Hematopoietic multipotent progenitor cell (in vitro differentiated cells): ENCODE results near the gene KRT27. TPM values are rescaled to one million over a fixed set of nuclear protein-coding genes. Genes with fewer than 3 reads are reported as not detected.
"Not testable (repeated sequence)": the region's sequence is repeated elsewhere in the genome, so short reads cannot be mapped to it uniquely, and the experiment has no call there.

ENCODE experiments used
- DNase-seq, 3 donors: peaks; one replicate each; pipeline ENCODE4 v3.0.0-alpha.2; 2011 to 2015; ENCODE audit warnings: low read depth in 2 of 3, low spot score in 2 of 3
- total RNA-seq: library from RNA; depleted of rRNA; stranded (reverse); fragments of >200 nt; gene quantifications from one replicate; pipeline ENCODE4 v1.2.3, GENCODE V29; 2012

Gene KRT27, protein sequence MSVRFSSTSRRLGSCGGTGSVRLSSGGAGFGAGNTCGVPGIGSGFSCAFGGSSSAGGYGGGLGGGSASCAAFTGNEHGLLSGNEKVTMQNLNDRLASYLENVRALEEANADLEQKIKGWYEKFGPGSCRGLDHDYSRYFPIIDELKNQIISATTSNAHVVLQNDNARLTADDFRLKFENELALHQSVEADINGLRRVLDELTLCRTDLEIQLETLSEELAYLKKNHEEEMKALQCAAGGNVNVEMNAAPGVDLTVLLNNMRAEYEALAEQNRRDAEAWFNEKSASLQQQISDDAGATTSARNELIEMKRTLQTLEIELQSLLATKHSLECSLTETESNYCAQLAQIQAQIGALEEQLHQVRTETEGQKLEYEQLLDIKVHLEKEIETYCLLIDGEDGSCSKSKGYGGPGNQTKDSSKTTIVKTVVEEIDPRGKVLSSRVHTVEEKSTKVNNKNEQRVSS
- total RNA-seq = not detected

DNA sequence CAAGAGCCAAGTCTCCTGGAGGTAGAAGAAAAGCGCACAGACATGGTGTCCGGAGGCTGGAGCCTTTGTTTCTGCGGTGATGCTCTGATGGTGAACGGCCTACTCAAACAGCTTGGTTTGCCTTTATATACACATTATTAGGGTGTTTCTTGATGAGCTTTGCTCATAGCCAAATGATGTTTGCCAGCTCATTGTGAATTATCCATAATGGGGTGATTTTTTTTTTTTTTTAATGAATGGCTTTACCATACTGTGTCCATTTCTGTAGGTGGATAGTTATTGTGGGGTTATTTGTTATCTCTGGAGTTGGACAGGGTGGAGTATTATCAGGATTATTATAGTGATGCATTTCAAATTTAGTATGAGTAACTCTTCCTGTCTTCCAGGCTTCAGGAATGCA, at the start of gene KRT27:
Gene KRT27, minus strand, starts transcription at position 101 of the 400 bp plus-strand sequence. Its CDS starts 57 bp downstream, at position 44.
- DNase-seq = no peak

DNA sequence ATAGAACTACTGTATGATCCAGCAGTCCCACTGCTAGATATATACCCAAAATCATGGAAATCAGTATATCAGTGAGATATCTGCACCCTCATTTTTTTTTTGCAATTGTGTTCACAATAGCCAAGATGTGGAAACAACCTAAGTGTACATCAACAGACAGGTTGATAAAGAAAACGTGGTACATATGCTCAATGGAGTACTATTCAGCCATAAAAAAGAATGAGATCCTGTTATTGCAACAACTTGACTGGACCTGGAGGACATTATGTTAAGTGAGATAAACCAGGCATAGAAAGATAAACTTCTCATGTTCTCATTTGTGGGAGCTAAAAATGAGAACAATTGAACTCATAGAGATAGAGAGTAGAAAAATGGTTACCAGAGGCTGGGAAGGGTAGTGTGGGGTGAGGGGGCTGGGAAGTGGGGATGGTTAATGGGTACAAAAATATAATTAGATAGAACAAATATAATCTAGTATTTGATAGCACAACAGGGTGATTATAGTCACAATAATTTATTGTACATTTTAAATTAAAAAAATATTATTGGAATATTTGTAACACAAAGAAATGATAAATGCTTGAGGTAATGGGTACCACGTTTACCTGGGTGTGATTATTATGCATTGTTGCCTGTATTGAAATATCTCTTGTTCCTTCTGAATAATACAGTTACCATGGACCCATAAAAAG, 47.9 kb upstream of the KRT27 start:
- DNase-seq = no peak

DNA sequence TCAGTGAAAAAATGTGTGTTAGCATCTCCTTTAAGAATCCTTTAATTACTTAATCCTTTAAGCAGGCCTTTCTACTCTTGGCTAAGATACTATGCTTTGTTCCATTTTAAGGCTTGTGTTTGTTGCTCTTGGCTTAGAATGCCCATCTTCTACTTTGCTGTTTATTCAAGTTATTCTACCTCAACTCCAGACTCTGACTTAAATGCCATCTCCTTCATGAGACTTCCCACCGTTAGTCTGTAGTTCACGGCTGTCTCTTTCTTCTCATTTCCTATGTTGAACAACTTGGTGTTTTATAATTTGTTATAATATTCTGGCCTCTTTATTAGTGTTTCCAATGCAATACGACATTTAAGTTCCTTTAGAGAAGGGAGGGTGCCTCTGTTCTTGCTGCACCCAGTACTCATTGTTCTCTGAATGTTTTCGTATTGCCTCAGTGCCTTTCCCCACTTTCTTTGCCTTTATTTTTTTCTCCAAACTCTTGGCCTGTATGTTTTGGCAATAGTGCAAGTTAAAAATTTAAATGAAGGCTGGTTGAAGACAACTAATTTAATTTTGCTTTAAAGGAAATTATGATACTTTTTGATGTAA, 46.2 kb upstream of the KRT27 start:
- no peak for DNase-seq

DNA sequence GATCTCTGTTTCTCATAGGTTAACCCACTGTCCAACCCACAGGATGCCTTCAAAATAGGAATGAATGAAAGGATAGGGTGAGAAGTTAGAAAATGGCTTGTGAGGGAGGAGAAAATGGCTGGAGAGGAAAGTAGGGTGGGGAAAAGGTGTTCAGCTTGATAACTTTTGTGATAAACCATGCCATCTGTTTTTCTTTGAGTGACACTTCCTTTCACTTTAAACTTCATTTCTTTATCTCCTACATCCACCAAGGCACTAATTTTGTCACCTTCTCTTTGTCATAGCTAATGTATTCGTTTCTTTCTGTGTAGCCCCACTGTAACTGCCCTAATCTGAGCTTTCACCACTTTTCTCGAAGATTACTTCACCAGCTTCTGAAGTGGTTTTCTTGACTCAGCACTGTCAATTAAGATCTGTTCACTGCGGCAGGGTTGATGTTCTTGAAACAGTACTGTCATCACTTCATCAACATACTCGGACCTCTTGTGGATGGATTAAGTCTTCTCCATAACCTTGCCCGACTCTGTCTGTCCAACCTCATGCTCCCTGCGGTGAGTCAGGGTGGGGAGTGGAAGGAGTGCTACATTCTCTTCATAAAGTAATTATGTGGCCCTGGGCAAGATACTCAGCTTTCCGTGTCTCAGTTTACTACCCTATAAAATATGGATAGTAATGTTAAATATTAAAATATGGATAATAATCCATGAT, 45.5 kb upstream of the KRT27 start:
- DNase-seq = peak in 1 of 3 donors; percentile 3

DNA sequence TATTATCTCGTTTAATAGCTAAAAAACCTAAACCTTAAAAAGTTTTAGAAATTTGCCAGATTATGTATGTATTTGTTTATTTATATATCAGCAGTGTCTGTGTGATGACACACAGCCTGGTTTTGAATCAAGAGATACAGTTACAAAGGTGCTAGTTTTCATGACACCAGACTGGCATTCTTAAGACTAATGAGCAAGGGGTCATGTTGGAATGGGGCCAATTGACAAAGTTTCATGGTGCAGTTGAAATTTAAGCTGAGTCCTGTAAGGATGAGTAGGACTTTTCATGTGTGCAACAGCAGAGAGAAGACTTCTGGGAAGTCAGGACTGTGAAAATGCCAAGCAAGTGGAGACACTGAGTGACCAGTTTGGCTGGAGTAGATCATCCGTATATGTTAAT, 43.2 kb upstream of the KRT27 start:
- no peak for DNase-seq

DNA sequence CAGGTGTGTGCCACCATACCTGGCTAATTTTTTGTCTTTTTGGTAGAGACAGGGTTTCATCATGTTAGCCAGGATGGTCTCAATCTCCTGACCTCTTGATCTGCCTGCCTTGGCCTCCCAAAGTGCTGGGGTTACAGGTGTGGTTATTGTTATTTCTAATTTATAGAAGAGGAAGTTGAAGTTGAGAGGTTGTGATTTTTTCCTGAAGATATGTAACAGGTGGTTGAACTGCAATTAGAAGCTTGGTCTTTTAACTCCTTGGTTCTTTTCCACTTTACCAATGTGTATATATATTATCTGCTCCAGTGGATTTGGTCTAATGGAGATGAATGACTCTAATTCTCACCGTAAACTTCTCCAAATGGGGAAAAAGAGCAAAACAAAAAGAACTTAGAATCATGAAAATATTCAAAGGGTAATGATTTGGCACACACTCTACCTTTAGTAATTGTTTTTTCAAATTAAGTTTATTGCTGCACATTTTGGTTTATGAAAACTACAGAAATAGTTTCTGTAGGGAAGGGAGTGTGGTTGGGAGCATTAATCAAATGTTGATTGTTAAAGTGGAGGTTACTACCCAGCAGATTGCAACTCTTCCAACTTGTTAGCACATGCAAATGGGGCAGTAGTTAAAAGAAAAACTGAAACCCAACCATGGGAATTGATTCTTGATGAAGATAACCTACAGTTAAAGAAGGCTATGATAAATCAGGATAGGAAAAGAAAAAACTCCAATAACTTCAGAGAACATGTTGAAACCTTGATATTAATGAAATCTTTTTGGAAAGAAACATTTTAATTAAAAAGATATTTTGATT, 41.9 kb upstream of the KRT27 start:
- DNase-seq = no peak

DNA sequence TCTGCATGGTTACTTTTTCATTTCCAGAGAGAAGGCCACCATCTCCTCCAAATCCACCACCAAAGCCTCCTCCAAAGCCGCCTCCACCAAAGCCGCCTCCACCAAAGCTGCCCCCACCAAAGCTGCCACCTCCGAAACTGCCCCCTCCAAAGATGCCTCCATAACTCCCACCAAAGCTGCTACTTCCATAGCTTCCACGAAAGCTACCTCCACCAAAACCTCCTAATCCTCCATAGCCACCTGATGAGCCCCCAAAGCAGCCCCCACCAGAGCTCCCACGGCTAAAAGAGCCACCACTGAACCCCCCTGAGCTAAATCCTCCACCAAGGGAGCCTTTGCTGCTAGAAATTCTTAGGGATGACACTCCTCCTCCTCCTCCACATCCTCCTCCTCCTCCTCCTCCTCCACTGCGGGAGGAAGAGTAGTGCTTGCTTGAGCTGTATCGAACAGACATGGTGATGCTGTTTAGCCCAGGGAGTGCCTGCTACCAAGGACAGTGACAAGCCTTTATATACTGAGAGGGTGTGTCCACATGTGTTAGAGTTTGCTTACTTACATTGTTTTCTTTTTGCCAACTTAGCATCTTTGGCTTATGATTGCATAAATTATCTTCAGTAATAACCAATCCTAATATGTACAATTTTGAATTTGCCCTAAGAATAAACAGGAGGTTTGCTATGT, 39.9 kb upstream of the KRT27 start, which contains the start of gene KRT10:
Gene KRT10, minus strand, starts transcription at position 483 of the 681 bp plus-strand sequence. Its CDS starts 29 bp downstream, at position 454.
- DNase-seq = no peak

DNA sequence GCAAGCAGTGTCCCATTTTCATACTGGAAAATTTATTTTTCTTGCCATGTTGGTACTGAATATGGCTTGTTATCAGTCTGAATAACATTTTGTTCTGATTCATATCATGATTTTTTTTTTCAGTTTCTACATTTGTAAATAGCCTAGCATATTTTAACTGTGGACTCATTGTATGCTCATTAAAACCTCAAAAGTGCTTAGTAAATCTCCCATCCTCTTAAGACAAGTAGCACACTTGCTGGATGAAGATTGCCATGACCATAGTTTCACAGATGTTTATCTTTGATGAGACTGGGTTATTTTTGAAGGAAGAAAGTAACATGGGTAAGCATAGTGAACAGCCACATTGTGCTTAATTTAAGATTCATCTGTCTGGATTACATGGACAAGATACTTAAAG, 39.2 kb upstream of the KRT27 start:
- no peak for DNase-seq

DNA sequence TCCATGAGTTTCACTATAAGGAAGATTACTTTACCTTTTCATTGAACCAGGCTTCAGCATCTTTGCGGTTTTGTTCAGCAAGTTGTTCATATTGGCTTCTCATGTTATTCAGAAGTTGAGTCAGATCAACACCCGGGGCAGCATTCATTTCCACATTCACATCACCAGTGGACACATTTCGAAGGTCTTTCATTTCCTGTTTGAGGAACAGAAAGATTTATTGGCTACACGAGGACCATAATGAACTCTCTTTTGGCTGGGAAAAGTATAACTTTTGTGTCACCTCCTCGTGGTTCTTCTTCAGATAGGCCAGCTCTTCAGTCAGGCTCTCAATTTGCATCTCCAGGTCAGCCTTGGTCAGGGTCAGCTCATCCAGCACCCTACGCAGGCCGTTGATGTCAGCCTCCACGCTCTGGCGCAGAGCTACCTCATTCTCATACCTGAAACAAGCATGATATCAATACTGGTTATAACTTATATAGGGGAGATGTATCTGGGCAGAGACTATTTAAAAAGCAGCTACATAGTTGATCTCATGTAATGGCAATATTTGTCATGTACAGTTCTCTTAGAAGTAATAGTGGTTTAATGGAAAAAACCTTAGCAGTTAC, 38.0 kb upstream of the KRT27 start:
- DNase-seq = no peak

DNA sequence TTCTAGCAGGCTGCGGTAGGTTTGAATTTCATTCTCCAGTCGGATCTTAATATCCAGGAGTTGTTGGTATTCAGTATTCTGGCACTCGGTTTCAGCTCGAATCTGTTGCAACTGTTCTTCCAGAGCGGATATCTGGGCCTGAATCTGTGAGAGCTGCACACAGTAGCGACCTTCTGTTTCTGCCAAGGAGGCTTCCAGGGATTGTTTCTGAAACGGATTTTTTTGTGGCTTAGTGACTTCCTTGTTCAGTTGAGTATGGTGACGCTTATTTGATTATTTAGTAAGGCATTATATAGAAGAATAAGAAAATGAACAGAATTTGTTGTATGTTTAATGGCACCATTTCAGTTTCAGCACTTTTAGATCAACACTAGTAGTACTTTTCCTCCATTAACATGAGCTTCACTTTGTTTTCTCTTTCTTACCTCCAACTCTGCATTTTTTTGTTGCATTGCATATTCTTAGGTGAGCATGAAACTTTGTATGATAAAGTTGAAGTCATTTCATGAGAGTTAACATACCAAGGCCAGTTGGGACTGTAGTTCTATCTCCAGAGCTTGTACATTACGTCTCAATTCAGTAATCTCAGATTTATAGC, 37.3 kb upstream of the KRT27 start:
- no peak for DNase-seq

DNA sequence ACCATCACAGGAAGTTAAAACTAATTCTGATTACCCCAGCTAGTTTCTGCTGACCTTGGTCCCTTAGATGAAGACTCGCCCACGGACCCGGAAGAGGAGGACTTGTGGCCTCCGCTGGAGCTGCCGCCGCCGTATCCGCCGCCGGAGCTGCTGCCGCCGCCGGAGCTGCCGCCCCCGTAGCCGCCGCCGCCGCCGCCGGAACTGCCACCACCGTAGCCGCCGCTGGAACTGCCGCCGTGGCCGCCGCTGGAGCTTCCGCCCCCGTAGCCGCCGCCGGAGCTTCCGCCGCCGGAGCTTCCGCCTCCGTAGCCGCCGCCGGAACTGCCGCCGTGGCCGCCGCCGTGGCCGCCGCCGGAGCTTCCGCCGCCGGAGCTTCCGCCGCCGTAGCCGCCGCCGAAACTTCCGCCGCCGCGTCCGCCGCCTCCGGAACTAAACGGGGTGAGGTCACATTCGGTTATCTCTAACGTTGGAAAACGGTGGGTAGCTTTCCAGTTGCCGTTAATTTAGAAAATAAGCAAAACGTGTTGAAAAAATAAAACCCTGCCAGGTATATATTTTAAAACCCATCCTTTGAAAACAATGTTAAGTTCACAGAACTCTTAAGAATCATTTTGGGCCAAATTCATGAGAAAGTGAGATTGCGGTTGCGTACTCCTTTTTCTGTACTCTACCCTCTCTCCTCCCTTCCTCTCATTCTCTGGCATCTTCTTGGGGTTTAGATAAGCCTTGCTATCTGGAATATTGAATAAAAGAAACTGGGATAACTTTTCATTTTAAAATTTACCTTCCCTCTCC, 36.6 kb upstream of the KRT27 start:
- DNase-seq = peak; percentile 61 to 87 (median 86)

DNA sequence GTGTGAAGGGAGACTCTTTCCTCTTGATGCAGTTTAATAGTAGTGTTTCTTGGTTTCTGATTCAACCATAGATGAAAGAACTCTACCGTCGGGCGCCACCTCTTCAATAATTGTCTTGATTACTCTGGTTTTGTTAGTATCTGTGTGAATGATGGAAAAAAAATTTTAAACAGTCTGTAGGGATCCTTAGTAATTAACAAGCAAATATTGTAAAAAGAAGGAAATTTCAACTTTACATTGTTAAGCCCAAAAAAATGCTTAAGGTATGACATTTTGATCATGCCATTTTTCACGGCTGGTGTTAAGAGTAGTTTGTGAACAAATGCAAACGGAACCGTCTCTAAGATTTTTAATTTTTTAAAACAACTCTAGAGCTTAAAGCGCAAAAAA, 36.0 kb upstream of the KRT27 start:
- DNase-seq = no peak

DNA sequence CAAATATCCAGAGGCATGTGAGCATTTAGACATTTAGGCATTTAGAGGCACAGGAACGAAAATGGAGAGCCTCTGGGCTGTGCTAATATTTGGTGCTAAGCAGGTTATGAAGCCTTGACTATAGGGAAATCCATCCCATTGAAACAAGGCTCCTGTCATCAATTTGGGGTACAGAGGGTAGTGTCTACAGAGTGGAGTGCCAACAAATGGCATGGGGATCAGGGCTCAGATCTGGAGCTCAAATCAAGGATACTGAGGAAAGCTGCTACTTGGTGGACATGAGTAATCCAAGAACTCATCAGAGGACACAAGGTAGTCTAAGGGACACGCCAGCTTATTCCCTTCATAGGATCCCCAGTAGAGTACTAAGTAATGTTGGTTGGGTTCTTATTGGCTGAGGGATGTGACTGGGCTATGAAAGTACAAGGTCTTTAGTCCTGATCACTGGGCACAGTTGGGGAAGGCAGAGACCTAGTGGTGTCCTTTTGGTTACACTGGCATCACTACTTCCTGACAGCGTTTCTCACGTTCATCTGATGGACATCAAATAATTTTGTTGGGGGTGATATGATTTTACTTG, 34.8 kb upstream of the KRT27 start:
- no peak for DNase-seq

DNA sequence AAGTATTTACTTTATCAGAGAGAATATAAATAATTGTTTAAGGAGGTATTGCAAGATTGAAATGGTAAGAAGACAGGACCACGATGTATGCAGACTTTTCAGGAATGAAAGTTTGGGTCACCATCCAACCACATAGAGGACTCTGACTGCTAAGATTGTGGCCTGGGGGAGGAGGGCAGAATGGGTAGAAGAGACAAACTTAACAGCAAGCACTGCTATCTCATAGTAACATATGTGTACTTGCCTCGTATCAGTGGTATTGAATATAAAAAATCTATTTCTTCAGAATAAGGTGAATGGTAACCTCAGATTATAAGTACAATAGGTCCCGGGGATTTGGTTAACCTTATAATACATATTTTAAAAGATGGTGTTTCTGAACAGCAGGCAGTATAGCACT, 34.2 kb upstream of the KRT27 start:
- DNase-seq = no peak

DNA sequence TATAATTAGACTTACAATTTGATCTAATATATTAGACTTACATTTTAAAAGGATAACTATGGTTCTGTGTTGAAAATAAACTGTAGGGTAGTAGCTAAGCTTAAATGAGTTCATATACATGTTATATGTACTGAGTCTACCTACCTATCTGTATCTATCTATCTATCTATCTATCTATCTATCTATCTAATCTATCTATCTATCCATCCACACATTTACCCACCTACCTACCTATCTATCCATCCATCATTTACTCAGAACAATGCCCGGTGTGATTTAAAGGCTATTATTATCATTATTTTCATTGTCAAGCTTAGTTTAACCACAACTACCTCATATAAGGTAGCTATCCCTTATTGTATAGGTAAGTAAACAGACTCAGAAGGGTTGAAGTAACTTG, 33.0 kb upstream of the KRT27 start:
- no peak for DNase-seq

DNA sequence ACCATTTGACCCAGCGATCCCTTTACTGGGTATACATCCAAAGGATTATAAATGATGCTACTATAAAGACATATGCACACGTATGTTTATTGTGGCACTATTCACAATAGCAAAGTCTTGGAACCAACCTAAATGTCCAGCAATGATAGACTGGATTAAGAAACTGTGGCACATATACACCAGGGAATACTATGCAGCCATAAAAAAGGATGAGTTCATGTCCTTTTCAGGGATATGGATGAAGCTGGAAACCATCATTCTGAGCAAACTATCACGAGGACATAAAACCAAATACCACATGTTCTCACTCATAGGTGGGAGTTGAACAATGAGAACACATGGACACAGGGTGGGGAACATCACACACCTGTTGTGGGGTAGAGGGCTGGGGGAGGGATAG, 32.3 kb upstream of the KRT27 start:
- not testable (repeated sequence) for DNase-seq

DNA sequence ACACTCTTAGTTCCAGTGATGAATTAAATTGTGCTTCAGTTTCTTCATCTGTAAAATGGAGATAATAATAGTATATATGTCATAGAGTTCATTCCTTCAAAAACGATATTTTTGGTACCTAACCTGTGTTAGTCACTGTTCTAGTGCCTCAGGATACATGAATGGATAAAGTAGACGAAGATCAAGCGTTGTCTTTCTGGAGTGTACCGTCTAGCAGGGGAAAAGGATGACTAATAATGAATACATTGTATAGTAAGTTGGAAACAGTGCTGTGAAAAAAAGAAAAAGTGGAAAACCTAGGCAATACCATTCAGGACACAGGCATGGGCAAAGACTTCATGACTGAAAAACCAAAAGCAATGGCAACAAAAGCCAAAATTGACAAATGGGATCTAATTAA, 31.5 kb upstream of the KRT27 start:
- no peak for DNase-seq

DNA sequence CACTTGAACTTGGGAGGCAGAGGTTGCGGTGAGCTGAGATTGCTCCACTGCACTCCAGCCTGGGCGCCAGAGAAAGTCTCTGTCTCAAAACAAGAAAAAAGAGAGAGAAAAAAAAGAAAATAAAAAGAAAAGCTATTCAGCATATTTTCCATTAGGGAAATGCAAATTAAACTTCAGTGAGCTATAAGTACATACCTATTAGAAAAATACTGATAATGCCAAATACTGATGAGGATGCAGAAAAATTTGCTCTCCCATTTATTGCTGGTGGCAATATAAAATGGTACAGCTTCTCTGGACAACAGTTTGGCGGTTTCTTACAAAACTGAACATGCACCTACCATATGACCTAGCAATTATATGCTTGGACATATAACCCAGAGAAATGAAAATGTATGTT, 30.3 kb upstream of the KRT27 start:
- no peak for DNase-seq
